GM12878 (cell line): ENCODE measurements around the gene CARHSP1. TPM values are rescaled to one million over a fixed set of nuclear protein-coding genes. Genes with fewer than 3 reads are reported as not detected.

Experiments
- ATAC-seq: fragments of 200-7000 bp; cut with Tn5 transposase; 3 replicates; pipeline ENCODE4 v1.9.1; 2020; ENCODE audit warnings: mild to moderate bottlenecking, moderate library complexity
- BruUV-seq: library from RNA; stranded (reverse); fragments of 400-500 nt; replicated peaks from 2 replicates; lab custom pipeline; 2021; lab: Mats Ljungman, UMichigan
- CTCF ChIA-PET: fragments of 300-600 bp; sonication (Branson Sonifier 250); formaldehyde crosslinking; extraction: SDS; loops from one replicate; lab custom pipeline; 2021; ENCODE audit warnings: inconsistent platforms; lab: Yijun Ruan, JAX
- POLR2A ChIA-PET: fragments of 350-600 bp; formaldehyde crosslinking; extraction: SDS; loops from one replicate; lab custom pipeline; 2021; ENCODE audit warnings: inconsistent platforms; lab: Charles Lee
- RAD21 ChIA-PET: fragments of 300-600 bp; sonication (Branson Sonifier 250); formaldehyde crosslinking; loops from one replicate; lab custom pipeline; 2023; ENCODE audit warnings: antibody characterized with exemption; ENCODE audit not compliant: unreplicated experiment; lab: Charles Lee
- SMC1A ChIA-PET: fragments of 300-600 bp; sonication (Branson Sonifier 250); formaldehyde crosslinking; loops from one replicate; lab custom pipeline; 2023; ENCODE audit not compliant: unreplicated experiment, uncharacterized antibody; lab: Charles Lee
- DNase-seq: peaks from one replicate; pipeline ENCODE4 v3.0.0-alpha.2; 2011; ENCODE audit warnings: low read depth, low spot score
- FAIRE-seq: peaks from 3 replicates; lab custom pipeline; 2011; peaks lifted over from hg19 to GRCh38; lab: Jason Lieb, UNC
- H2AFZ ChIP-seq: 2 replicates; pipeline ENCODE4 v1.6.0; 2011; ENCODE audit warnings: low read depth, low read length, control low read depth; ENCODE audit not compliant: control insufficient read depth
- H3K27ac ChIP-seq: 2 replicates; pipeline ENCODE4 v1.5.1; 2011; ENCODE audit warnings: control low read depth; ENCODE audit not compliant: control insufficient read depth, insufficient read depth
- H3K27me3 ChIP-seq, 2 experiments: replicated peaks in 1 of 2; 2 replicates each; pipeline versions ENCODE4 v1.6.0 to v1.6.1; 2011; ENCODE audit warnings: low read length in 1 of 2; ENCODE audit not compliant: control insufficient read depth in 2 of 2, insufficient read depth in 2 of 2
- H3K36me3 ChIP-seq, 2 experiments: 2 replicates each; pipeline ENCODE4 v1.5.1; 2011; ENCODE audit warnings: low read length in 1 of 2; ENCODE audit not compliant: control insufficient read depth in 2 of 2, insufficient read depth in 2 of 2
- H3K4me1 ChIP-seq: 2 replicates; pipeline ENCODE4 v1.6.1; 2011; ENCODE audit warnings: mild to moderate bottlenecking, low read length, moderate library complexity, mixed read lengths; ENCODE audit not compliant: control insufficient read depth, insufficient read depth
- H3K4me2 ChIP-seq: 2 replicates; pipeline ENCODE4 v1.6.0; 2011; ENCODE audit warnings: control low read depth; ENCODE audit not compliant: control insufficient read depth, insufficient read depth
- H3K4me3 ChIP-seq: fragments of 200-600 bp; sonication (generic); 2 replicates; pipeline ENCODE4 v1.5.1; 2016
- H3K79me2 ChIP-seq: 2 replicates; pipeline ENCODE4 v1.6.0; 2011; ENCODE audit warnings: low read length; ENCODE audit not compliant: control insufficient read depth, insufficient read depth
- H3K9ac ChIP-seq: 2 replicates; pipeline ENCODE4 v1.8.0; 2011; ENCODE audit warnings: low read length, control low read depth, mixed read lengths; ENCODE audit not compliant: control insufficient read depth, insufficient read depth
- H3K9me3 ChIP-seq: replicated peaks from 3 replicates; pipeline ENCODE4 v1.5.1; 2011; ENCODE audit warnings: mild to moderate bottlenecking, low read length; ENCODE audit not compliant: control insufficient read depth, insufficient read depth
- H4K20me1 ChIP-seq: 2 replicates; pipeline ENCODE4 v1.6.0; 2011; ENCODE audit not compliant: control insufficient read depth, insufficient read depth
- EGR1 ChIP-seq, 2 experiments: IDR thresholded peaks; 1 replicate in 1 of 2; 2 replicates in 1 of 2; pipeline ENCODE4 v1.6.1; 2011 to 2012; ENCODE audit warnings: low read depth in 2 of 2, low read length in 2 of 2, borderline replicate concordance in 1 of 2, mild to moderate bottlenecking in 1 of 2, moderate library complexity in 1 of 2
- IKZF2 ChIP-seq, 2 experiments: fragments of 450-650 bp; IDR thresholded peaks; 2 replicates each; pipeline ENCODE4 v1.6.1; 2017; ENCODE audit warnings: mild to moderate bottlenecking in 2 of 2, moderate library complexity in 2 of 2
- KAT2A ChIP-seq: conservative IDR thresholded peaks from 2 replicates; pipeline ENCODE4 v1.6.1; 2011; ENCODE audit warnings: low read depth, low read length; ENCODE audit not compliant: control insufficient read depth
- NFYA ChIP-seq: IDR thresholded peaks from 2 replicates; pipeline ENCODE4 v1.6.1; 2011; ENCODE audit warnings: low read depth, mild to moderate bottlenecking, low read length, improper control_type of control experiment, borderline replicate concordance
- NR2C2 ChIP-seq: IDR thresholded peaks from 2 replicates; pipeline ENCODE4 v1.6.1; 2011; ENCODE audit warnings: borderline replicate concordance, low read depth; ENCODE audit not compliant: control insufficient read depth, insufficient read length
- POLR2AphosphoS2 ChIP-seq: IDR thresholded peaks from 2 replicates; pipeline ENCODE4 v1.6.1; 2011; ENCODE audit warnings: low read depth, mild to moderate bottlenecking, low read length, improper control_type of control experiment, moderate library complexity
- SMARCA5 ChIP-seq: fragments of 450-650 bp; IDR thresholded peaks from 2 replicates; pipeline ENCODE4 v1.6.1; 2017; ENCODE audit warnings: mild to moderate bottlenecking
- SUPT20H ChIP-seq: IDR thresholded peaks from 2 replicates; pipeline ENCODE4 v1.6.1; 2011; ENCODE audit warnings: low read depth, mild to moderate bottlenecking, low read length, moderate library complexity, borderline replicate concordance; ENCODE audit not compliant: control insufficient read depth
- TBL1XR1 ChIP-seq: IDR thresholded peaks from 2 replicates; pipeline ENCODE4 v1.6.1; 2012; ENCODE audit warnings: low read depth, low read length, improper control_type of control experiment
- ZNF207 ChIP-seq: fragments of 450-650 bp; IDR thresholded peaks from 2 replicates; pipeline ENCODE4 v1.6.1; 2014; ENCODE audit warnings: antibody characterized with exemption, mild to moderate bottlenecking, borderline replicate concordance
- ZNF24 ChIP-seq: fragments of 450-650 bp; IDR thresholded peaks from 2 replicates; pipeline ENCODE4 v1.6.1; 2017; ENCODE audit warnings: antibody characterized with exemption, mild to moderate bottlenecking
- WGBS: methylation state at CpG from one replicate; pipeline ENCODE4 v1.1.6; 2016; ENCODE audit warnings: low lambda C conversion rate; ENCODE audit not compliant: insufficient replicate concordance, insufficient coverage; ENCODE audit errors: missing lambda C conversion rate; 5-methylcytosine and 5-hydroxymethylcytosine counted together
- in situ Hi-C: fragments of 300-500 bp; cut with MboI; formaldehyde crosslinking; loops from 9 replicates; pipeline ENCODE4 v1.14.3; 2018; ENCODE audit warnings: mixed read lengths
- intact Hi-C: fragments of 100-400 bp; cut with micrococcal nuclease; formaldehyde crosslinking; loops from one replicate; pipeline ENCODE4 v1.14.2; 2022; ENCODE audit not compliant: unreplicated experiment
- polyA plus RNA-seq, 11 experiments: library from polyadenylated mRNA; depleted of rRNA in 4 of 11; unstranded in 6 of 11; stranded (reverse) in 5 of 11; fragments of >200 nt; fragmentation: Nextera tagmentation in 4 of 11; fragmentation: Illumina TruSeq in 1 of 11; extraction: Ambion mirVana in 4 of 11; extraction: Trizol in 1 of 11; gene quantifications; 1 replicate in 1 of 11; 2 replicates in 10 of 11; pipeline versions ENCODE4 v1.2.1 to v1.2.3, GENCODE V29; 2011 to 2016; ENCODE audit warnings: inconsistent platforms in 2 of 11, missing spikeins in 2 of 11, low read depth in 1 of 11
- total RNA-seq, 4 experiments: library from RNA; depleted of rRNA in 3 of 4; stranded (reverse); fragments of >200 nt in 3 of 4; fragmentation: Illumina TruSeq in 1 of 4; extraction: Trizol in 1 of 4; gene quantifications; 2 replicates each; pipeline versions ENCODE4 v1.2.1 to v1.2.3, GENCODE V29; 2013 to 2021
- TF ChIP-seq, protein P1 (sequence below): fragments of 450-650 bp; IDR thresholded peaks from 2 replicates; pipeline ENCODE4 v1.6.1; 2016; ENCODE audit warnings: mild to moderate bottlenecking
- TF ChIP-seq, protein P2 (sequence below): fragments of 450-650 bp; IDR thresholded peaks from 2 replicates; pipeline ENCODE4 v1.6.1; 2017; ENCODE audit warnings: mild to moderate bottlenecking, moderate library complexity
- TF ChIP-seq, protein P3 (sequence below): IDR thresholded peaks from 2 replicates; pipeline ENCODE4 v1.6.1; 2011; ENCODE audit warnings: borderline replicate concordance, low read depth, mild to moderate bottlenecking, moderate library complexity, low read length; ENCODE audit not compliant: insufficient read depth, poor library complexity, severe bottlenecking

Gene CARHSP1
- total and polyA plus RNA-seq, 10 of the 15 experiments (the other 5 are each of a cell fraction or from before 2014, with no cell fraction given) = 5.5 to 112 (median 67.0) TPM

DNA sequence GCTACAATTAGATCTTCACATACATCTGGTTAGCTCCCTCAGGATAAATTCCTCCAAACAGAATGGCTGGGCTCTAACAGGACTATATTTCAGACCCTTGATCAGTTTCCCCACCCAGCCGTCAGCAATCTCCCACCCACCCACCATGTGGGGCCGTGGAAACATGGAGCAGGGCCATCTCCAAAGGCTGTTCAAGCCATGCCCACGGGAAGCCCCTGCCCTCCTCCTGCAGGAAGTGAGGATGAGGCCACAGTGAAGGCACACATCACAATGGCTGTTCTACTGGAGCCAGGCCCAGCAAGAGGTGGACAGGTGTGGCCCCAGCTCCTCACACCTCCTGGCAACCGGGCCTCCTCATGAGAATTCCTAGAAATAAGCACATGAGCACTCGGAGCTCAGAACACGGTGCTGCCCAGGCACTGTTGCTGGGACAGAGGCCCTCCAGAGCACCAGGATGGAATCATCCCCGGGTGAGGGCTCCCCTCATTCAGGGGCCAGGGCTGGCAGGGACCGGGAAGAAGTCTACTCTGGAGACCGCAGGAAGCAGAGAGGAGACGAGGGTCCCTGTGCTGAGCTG, 13.3 kb upstream of the CARHSP1 start, which contains the start of gene LITAFD:
Gene LITAFD, plus strand, starts transcription at position 311 of the 577 bp plus-strand sequence. CDS start 2,005 bp downstream, outside the sequence.
- Histone ChIP-seq H4K20me1 (no peaks in the 10 kb centered on the region), H3K79me2 (no peaks in the 10 kb centered on the region), H3K27ac (no peak within 1 kb of the TSS), H3K4me1 (peaks cover 6% of the 10 kb centered on the region), H3K27me3 (no peaks in the 10 kb centered on the region), H3K36me3 (peaks cover 0 to under 1% of the 10 kb centered on the region in 2 experiments; a peak in 1 of 4 replicates), H2AFZ (no peak within 1 kb of the TSS), H3K4me2 (no peak within 1 kb of the TSS), H3K9ac (no peak within 1 kb of the TSS), H3K9me3 (no peaks in the 10 kb centered on the region), H3K4me3 (no peak within 1 kb of the TSS)
- DNase-seq = no peak
- ChIA-PET RAD21 (interaction anchor here (0.7 to 4.4 kb wide), 5 partner anchors 9 to 315 kb away, joined by 3 to 44 read pairs (median 17); partner anchors contain the start of gene CARHSP1), CTCF (interaction anchor here (0.7 to 5.4 kb wide), 12 partner anchors 9 to 314 kb away, joined by 3 to 72 read pairs (median 17); partner anchors contain the start of genes PMM2 and TMEM186), POLR2A (interaction anchor here (0.5 kb wide), 1 partner anchor 228 kb away, joined by 3 read pairs; no protein-coding TSS in a partner anchor), SMC1A (interaction anchor here (0.9 to 6.0 kb wide), 10 partner anchors 8 to 316 kb away, joined by 3 to 37 read pairs (median 6); partner anchors contain the start of gene CARHSP1)
- WGBS = 60% methylated on average over 10 of the region's 10 CpGs
- in situ Hi-C loops = loop anchor here (5.0 kb wide), 2 partner anchors 215 to 315 kb away; no protein-coding TSS in a partner anchor
- no peak for FAIRE-seq
- no peak for ATAC-seq
- no TSS peak for BruUV-seq
- intact Hi-C loops = no loop called here
- TF ChIP-seq SMARCA5 (no peak), ZNF207 (no peak), NFYA (no peak), IKZF2 (IDR thresholded peaks at IDR 0.05) (no peak), TBL1XR1 (no peak), POLR2AphosphoS2 (no peak), EGR1 (IDR thresholded peaks at IDR 0.05; ENCODE audit: borderline replicate concordance in 1 of 2, low read depth in 2 of 2, low read length in 2 of 2) (no peak), NR2C2 (no peak), ZNF24 (no peak), KAT2A (no peak), SUPT20H (no peak)
- TF ChIP-seq, protein P1, sequence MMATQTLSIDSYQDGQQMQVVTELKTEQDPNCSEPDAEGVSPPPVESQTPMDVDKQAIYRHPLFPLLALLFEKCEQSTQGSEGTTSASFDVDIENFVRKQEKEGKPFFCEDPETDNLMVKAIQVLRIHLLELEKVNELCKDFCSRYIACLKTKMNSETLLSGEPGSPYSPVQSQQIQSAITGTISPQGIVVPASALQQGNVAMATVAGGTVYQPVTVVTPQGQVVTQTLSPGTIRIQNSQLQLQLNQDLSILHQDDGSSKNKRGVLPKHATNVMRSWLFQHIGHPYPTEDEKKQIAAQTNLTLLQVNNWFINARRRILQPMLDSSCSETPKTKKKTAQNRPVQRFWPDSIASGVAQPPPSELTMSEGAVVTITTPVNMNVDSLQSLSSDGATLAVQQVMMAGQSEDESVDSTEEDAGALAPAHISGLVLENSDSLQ = no peak
- TF ChIP-seq, protein P2, sequence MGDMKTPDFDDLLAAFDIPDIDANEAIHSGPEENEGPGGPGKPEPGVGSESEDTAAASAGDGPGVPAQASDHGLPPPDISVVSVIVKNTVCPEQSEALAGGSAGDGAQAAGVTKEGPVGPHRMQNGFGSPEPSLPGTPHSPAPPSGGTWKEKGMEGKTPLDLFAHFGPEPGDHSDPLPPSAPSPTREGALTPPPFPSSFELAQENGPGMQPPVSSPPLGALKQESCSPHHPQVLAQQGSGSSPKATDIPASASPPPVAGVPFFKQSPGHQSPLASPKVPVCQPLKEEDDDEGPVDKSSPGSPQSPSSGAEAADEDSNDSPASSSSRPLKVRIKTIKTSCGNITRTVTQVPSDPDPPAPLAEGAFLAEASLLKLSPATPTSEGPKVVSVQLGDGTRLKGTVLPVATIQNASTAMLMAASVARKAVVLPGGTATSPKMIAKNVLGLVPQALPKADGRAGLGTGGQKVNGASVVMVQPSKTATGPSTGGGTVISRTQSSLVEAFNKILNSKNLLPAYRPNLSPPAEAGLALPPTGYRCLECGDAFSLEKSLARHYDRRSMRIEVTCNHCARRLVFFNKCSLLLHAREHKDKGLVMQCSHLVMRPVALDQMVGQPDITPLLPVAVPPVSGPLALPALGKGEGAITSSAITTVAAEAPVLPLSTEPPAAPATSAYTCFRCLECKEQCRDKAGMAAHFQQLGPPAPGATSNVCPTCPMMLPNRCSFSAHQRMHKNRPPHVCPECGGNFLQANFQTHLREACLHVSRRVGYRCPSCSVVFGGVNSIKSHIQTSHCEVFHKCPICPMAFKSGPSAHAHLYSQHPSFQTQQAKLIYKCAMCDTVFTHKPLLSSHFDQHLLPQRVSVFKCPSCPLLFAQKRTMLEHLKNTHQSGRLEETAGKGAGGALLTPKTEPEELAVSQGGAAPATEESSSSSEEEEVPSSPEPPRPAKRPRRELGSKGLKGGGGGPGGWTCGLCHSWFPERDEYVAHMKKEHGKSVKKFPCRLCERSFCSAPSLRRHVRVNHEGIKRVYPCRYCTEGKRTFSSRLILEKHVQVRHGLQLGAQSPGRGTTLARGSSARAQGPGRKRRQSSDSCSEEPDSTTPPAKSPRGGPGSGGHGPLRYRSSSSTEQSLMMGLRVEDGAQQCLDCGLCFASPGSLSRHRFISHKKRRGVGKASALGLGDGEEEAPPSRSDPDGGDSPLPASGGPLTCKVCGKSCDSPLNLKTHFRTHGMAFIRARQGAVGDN = no peak
- TF ChIP-seq, protein P3, sequence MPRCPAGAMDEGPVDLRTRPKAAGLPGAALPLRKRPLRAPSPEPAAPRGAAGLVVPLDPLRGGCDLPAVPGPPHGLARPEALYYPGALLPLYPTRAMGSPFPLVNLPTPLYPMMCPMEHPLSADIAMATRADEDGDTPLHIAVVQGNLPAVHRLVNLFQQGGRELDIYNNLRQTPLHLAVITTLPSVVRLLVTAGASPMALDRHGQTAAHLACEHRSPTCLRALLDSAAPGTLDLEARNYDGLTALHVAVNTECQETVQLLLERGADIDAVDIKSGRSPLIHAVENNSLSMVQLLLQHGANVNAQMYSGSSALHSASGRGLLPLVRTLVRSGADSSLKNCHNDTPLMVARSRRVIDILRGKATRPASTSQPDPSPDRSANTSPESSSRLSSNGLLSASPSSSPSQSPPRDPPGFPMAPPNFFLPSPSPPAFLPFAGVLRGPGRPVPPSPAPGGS = no peak
